ENCODE measurements around the gene TSHZ2.

- TF ChIP-seq, protein P1, sequence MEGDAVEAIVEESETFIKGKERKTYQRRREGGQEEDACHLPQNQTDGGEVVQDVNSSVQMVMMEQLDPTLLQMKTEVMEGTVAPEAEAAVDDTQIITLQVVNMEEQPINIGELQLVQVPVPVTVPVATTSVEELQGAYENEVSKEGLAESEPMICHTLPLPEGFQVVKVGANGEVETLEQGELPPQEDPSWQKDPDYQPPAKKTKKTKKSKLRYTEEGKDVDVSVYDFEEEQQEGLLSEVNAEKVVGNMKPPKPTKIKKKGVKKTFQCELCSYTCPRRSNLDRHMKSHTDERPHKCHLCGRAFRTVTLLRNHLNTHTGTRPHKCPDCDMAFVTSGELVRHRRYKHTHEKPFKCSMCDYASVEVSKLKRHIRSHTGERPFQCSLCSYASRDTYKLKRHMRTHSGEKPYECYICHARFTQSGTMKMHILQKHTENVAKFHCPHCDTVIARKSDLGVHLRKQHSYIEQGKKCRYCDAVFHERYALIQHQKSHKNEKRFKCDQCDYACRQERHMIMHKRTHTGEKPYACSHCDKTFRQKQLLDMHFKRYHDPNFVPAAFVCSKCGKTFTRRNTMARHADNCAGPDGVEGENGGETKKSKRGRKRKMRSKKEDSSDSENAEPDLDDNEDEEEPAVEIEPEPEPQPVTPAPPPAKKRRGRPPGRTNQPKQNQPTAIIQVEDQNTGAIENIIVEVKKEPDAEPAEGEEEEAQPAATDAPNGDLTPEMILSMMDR (IDR thresholded peaks at IDR 0.05): no peak
- TF ChIP-seq POLR2A (IDR thresholded peaks at IDR 0.05; ENCODE audit: low read depth) (no peak), POLR2AphosphoS5 (IDR thresholded peaks at IDR 0.05) (no peak)
Observed at GRCh38 chr20:53126185-53126584, 154.0 kb downstream of the TSHZ2 start.

Data from esophagus muscularis mucosa (tissue), 3 donors.